CD14-positive monocyte (primary cell): ENCODE measurements around the gene TENT5C. TPM values are rescaled to one million over a fixed set of nuclear protein-coding genes. Genes with fewer than 3 reads are reported as not detected.

Experiments
- DNase-seq, 3 donors: peaks; one replicate each; pipeline ENCODE4 v3.0.0-alpha.2; 2011 to 2022
- H2AFZ ChIP-seq: 2 replicates; pipeline ENCODE4 v1.6.0; 2012; ENCODE audit warnings: mild to moderate bottlenecking, low read depth, low read length, inconsistent platforms; ENCODE audit not compliant: insufficient read depth, poor library complexity, severe bottlenecking
- H3K27ac ChIP-seq, 2 donors: 1 replicate in 1 of 2; 2 replicates in 1 of 2; pipeline ENCODE4 v1.5.1; 2012 to 2013; ENCODE audit warnings: low read length in 2 of 2, control low read depth in 1 of 2, inconsistent platforms in 1 of 2, low read depth in 1 of 2, mild to moderate bottlenecking in 1 of 2
- H3K27me3 ChIP-seq, 2 donors: one replicate each; pipeline versions ENCODE4 v1.6.0 to v1.6.1; 2011 to 2013; ENCODE audit warnings: low read length in 2 of 2; ENCODE audit not compliant: control insufficient read depth in 2 of 2, insufficient read depth in 2 of 2
- H3K36me3 ChIP-seq, 2 donors: replicated peaks in 1 of 2; 1 replicate in 1 of 2; 2 replicates in 1 of 2; pipeline versions ENCODE4 v1.5.1 to v1.6.1; 2012 to 2013; ENCODE audit warnings: low read length in 2 of 2, control low read depth in 1 of 2, inconsistent platforms in 1 of 2, mild to moderate bottlenecking in 1 of 2; ENCODE audit not compliant: insufficient read depth in 2 of 2, control insufficient read depth in 1 of 2
- H3K4me1 ChIP-seq, 2 donors: 1 replicate in 1 of 2; 2 replicates in 1 of 2; pipeline versions ENCODE4 v1.5.1 to v1.6.1; 2012 to 2013; ENCODE audit warnings: low read length in 2 of 2, control low read depth in 1 of 2, inconsistent platforms in 1 of 2, mild to moderate bottlenecking in 1 of 2, moderate library complexity in 1 of 2; ENCODE audit not compliant: insufficient read depth in 2 of 2, control insufficient read depth in 1 of 2
- H3K4me2 ChIP-seq: replicated peaks from 2 replicates; pipeline ENCODE3; 2012; ENCODE audit warnings: low read length, moderate library complexity, mild to moderate bottlenecking; ENCODE audit not compliant: poor library complexity, severe bottlenecking; ENCODE audit errors: extremely low read depth
- H3K4me3 ChIP-seq, 3 experiments: fragments of 200-600 bp in 1 of 3; sonication (generic) in 1 of 3; replicated peaks in 1 of 3; 1 replicate in 2 of 3; 2 replicates in 1 of 3; pipeline ENCODE4 v1.5.1; 2011 to 2013; ENCODE audit warnings: low read length in 3 of 3, mild to moderate bottlenecking in 3 of 3, control low read depth in 2 of 3, low read depth in 2 of 3, inconsistent platforms in 1 of 3, moderate library complexity in 1 of 3
- H3K79me2 ChIP-seq: 2 replicates; pipeline ENCODE4 v1.6.0; 2012; ENCODE audit warnings: mild to moderate bottlenecking, control low read depth, inconsistent platforms, low read length, moderate library complexity; ENCODE audit not compliant: insufficient read depth
- H3K9ac ChIP-seq: 2 replicates; pipeline ENCODE4 v1.6.0; 2017; ENCODE audit warnings: low read length, mild to moderate bottlenecking; ENCODE audit not compliant: insufficient read depth, poor library complexity, severe bottlenecking
- H3K9me3 ChIP-seq, 2 donors: replicated peaks in 1 of 2; 1 replicate in 1 of 2; 2 replicates in 1 of 2; pipeline versions ENCODE4 v1.5.1 to v1.6.1; 2012 to 2013; ENCODE audit warnings: low read length in 2 of 2, control low read depth in 1 of 2; ENCODE audit not compliant: control insufficient read depth in 1 of 2, insufficient read depth in 1 of 2
- H4K20me1 ChIP-seq: 2 replicates; pipeline ENCODE4 v1.6.0; 2012; ENCODE audit warnings: mild to moderate bottlenecking, low read length, control low read depth, moderate library complexity; ENCODE audit not compliant: insufficient read depth
- H3K27ac Mint-ChIP-seq, 7 donors: one replicate each; pipeline ENCODE4 v1.8.0; 2020; ENCODE audit warnings: mild to moderate bottlenecking in 7 of 7, mixed read lengths in 7 of 7, moderate library complexity in 6 of 7, inconsistent platforms in 2 of 7
- H3K27me3 Mint-ChIP-seq, 3 donors: one replicate each; pipeline ENCODE4 v1.8.0; 2021 to 2022; ENCODE audit warnings: low read depth in 3 of 3, mild to moderate bottlenecking in 3 of 3, mixed read lengths in 3 of 3, moderate library complexity in 3 of 3, inconsistent platforms in 1 of 3
- H3K36me3 Mint-ChIP-seq, 2 donors: one replicate each; pipeline ENCODE4 v1.8.0; 2020; ENCODE audit warnings: mixed read lengths in 2 of 2, inconsistent platforms in 1 of 2, mild to moderate bottlenecking in 1 of 2
- H3K4me1 Mint-ChIP-seq: one replicate; pipeline ENCODE4 v1.8.0; 2020; ENCODE audit warnings: mild to moderate bottlenecking, mixed read lengths
- H3K4me3 Mint-ChIP-seq, 2 donors: one replicate each; pipeline ENCODE4 v1.8.0; 2020; ENCODE audit warnings: mild to moderate bottlenecking in 2 of 2, mixed read lengths in 2 of 2, moderate library complexity in 1 of 2
- H3K9me3 Mint-ChIP-seq, 7 donors: one replicate each; pipeline ENCODE4 v1.8.0; 2020 to 2022; ENCODE audit warnings: mixed read lengths in 7 of 7, mild to moderate bottlenecking in 6 of 7, moderate library complexity in 6 of 7, inconsistent platforms in 2 of 7
- WGBS: methylation state at CpG from one replicate; pipeline ENCODE4 v1.1.5; 2013; ENCODE audit warnings: missing lambda C conversion rate; ENCODE audit not compliant: insufficient coverage; 5-methylcytosine and 5-hydroxymethylcytosine counted together
- intact Hi-C, 2 donors: fragments of 100-400 bp; cut with micrococcal nuclease; formaldehyde crosslinking; loops; one replicate each; pipeline versions ENCODE4 v1.15.0 to v1.15.1; 2023
- polyA plus RNA-seq, 3 donors: library from polyadenylated mRNA; depleted of rRNA in 1 of 3; unstranded in 2 of 3; stranded (reverse) in 1 of 3; fragments of 300-500 nt in 2 of 3; fragments of >200 nt in 1 of 3; fragmentation: Illumina TruSeq in 2 of 3; gene quantifications; 1 replicate in 2 of 3; 2 replicates in 1 of 3; pipeline ENCODE4 v1.2.3, GENCODE V29; 2012 to 2021
- TF ChIP-seq, protein P1 (sequence below): fragments of 200-600 bp; IDR thresholded peaks from one replicate; pipeline ENCODE4 v1.8.0; 2022; ENCODE audit warnings: antibody characterized with exemption, mild to moderate bottlenecking

The TENT5C gene
- polyA plus RNA-seq, 3 donors: 0.17 to 0.69 (median 0.27) TPM

DNA sequence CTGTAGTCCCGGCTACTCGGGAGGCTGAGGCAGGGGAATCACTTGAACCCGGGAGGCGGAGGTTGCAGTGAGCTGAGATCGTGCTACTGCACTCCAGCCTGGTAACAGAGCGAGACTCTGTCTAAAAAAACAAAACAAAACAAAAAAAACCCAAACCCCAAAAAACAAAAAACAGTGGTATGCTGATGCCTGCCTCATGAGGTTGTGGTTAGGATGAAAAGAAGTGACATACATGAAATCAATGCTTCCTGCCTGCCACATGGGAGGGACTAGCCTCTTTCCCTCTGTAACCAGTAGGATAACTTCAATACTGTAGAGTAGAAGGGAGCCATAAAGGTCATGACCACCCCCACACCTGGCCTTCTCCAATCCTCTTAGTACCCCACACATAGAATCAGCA is 55.2 kb downstream of the TENT5C start:
- Histone ChIP-seq H3K4me3 (no peak overlapping the region), H3K36me3 (no peaks in the 10 kb centered on the region), H3K4me1 (no peaks in the 10 kb centered on the region), H4K20me1 (no peaks in the 10 kb centered on the region), H3K27me3 (no peaks in the 10 kb centered on the region), H3K4me2 (no peak overlapping the region), H3K9me3 (no peaks in the 10 kb centered on the region), H3K27ac (no peak overlapping the region), H2AFZ (no peak overlapping the region), H3K9ac (no peak overlapping the region), H3K79me2 (no peaks in the 10 kb centered on the region)
- intact Hi-C loops: no loop called here
- H3K36me3 Mint-ChIP-seq: no peaks in the 10 kb centered on the region
- no peak for DNase-seq
- H3K27ac Mint-ChIP-seq: no peak overlapping the region
- H3K4me3 Mint-ChIP-seq: no peak overlapping the region
- H3K27me3 Mint-ChIP-seq: peaks cover 3 to 7% (median 3%) of the 10 kb centered on the region in 3 donors
- TF ChIP-seq, protein P1, sequence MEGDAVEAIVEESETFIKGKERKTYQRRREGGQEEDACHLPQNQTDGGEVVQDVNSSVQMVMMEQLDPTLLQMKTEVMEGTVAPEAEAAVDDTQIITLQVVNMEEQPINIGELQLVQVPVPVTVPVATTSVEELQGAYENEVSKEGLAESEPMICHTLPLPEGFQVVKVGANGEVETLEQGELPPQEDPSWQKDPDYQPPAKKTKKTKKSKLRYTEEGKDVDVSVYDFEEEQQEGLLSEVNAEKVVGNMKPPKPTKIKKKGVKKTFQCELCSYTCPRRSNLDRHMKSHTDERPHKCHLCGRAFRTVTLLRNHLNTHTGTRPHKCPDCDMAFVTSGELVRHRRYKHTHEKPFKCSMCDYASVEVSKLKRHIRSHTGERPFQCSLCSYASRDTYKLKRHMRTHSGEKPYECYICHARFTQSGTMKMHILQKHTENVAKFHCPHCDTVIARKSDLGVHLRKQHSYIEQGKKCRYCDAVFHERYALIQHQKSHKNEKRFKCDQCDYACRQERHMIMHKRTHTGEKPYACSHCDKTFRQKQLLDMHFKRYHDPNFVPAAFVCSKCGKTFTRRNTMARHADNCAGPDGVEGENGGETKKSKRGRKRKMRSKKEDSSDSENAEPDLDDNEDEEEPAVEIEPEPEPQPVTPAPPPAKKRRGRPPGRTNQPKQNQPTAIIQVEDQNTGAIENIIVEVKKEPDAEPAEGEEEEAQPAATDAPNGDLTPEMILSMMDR: no peak
- H3K9me3 Mint-ChIP-seq: no peaks in the 10 kb centered on the region
- H3K4me1 Mint-ChIP-seq: peaks cover 3% of the 10 kb centered on the region
- WGBS: 100% methylated on average over 2 of the region's 6 CpGs

DNA sequence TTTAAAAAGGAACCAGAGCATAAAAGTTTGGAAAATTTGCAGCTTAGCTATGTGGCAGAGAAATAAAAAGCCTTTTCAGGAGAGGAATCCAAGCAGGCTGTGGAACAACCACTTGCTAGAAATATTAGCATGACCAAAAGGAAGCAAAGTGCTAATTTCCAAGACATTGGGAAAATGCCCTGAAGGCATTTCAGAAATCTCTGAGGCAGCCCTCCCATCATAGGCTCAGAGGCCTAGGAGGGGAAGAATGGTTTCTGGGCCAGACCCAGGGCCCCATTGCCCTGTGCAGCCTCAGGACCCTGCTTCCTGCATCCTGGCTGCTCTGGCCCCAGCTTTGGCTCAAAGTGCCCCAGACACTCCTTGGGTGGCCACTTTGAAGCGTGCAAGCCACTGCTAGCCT is 56.8 kb downstream of the TENT5C start:
- Mint-ChIP-seq H3K4me1 (no peaks in the 10 kb centered on the region), H3K27me3 (peaks cover 0 to 3% (median 0%) of the 10 kb centered on the region in 3 donors), H3K9me3 (no peaks in the 10 kb centered on the region), H3K4me3 (no peak overlapping the region), H3K36me3 (no peaks in the 10 kb centered on the region), H3K27ac (no peak overlapping the region)
- Histone ChIP-seq H3K9me3 (no peaks in the 10 kb centered on the region), H3K27me3 (no peaks in the 10 kb centered on the region), H3K4me3 (no peak overlapping the region), H3K9ac (no peak overlapping the region), H2AFZ (no peak overlapping the region), H3K27ac (no peak overlapping the region), H3K79me2 (no peaks in the 10 kb centered on the region), H3K4me1 (no peaks in the 10 kb centered on the region), H3K36me3 (no peaks in the 10 kb centered on the region), H4K20me1 (no peaks in the 10 kb centered on the region), H3K4me2 (no peak overlapping the region)
- WGBS: 100% methylated on average over 1 of the region's 1 CpG
- DNase-seq: no peak
- intact Hi-C loops: no loop called here
- TF ChIP-seq, protein P1: no peak
